Karpas-422 (cell line): Measurements from ENCODE around the gene RASA2. TPM values are rescaled to one million over a fixed set of nuclear protein-coding genes. Genes with fewer than 3 reads are reported as not detected.

Source experiments
- DNase-seq: peaks from one replicate; pipeline ENCODE4 v3.0.0-alpha.2; 2015
- H2AFZ ChIP-seq: fragments of 200-600 bp; sonication (generic); 2 replicates; pipeline ENCODE4 v1.6.1; 2014; ENCODE audit warnings: antibody characterized with exemption, low read length, mixed read lengths
- H3K27ac ChIP-seq: fragments of 200-600 bp; sonication (generic); 2 replicates; pipeline ENCODE4 v1.5.1; 2014; ENCODE audit warnings: mild to moderate bottlenecking, low read length, moderate library complexity
- H3K27me3 ChIP-seq: fragments of 200-600 bp; sonication (generic); 2 replicates; pipeline ENCODE4 v1.6.1; 2014; ENCODE audit warnings: low read length, mixed read lengths
- H3K36me3 ChIP-seq: fragments of 200-600 bp; sonication (generic); 2 replicates; pipeline ENCODE4 v1.6.1; 2014; ENCODE audit warnings: low read length, mixed read lengths; ENCODE audit not compliant: insufficient read depth
- H3K4me1 ChIP-seq: fragments of 200-600 bp; sonication (generic); 2 replicates; pipeline ENCODE4 v1.6.1; 2014; ENCODE audit warnings: mild to moderate bottlenecking, low read length, mixed read lengths
- H3K4me2 ChIP-seq: fragments of 200-600 bp; sonication (generic); 2 replicates; pipeline ENCODE4 v1.6.1; 2014; ENCODE audit warnings: low read length, low read depth, mild to moderate bottlenecking; ENCODE audit not compliant: poor library complexity, severe bottlenecking
- H3K4me3 ChIP-seq: fragments of 200-600 bp; sonication (generic); 2 replicates; pipeline ENCODE4 v1.5.1; 2014; ENCODE audit warnings: mild to moderate bottlenecking, antibody characterized with exemption, low read length, mixed read lengths
- H3K79me2 ChIP-seq: fragments of 200-600 bp; sonication (generic); 2 replicates; pipeline ENCODE4 v1.6.1; 2014; ENCODE audit warnings: mild to moderate bottlenecking, low read length, mixed read lengths
- H3K9ac ChIP-seq: fragments of 200-600 bp; sonication (generic); 2 replicates; pipeline ENCODE4 v1.6.0; 2014; ENCODE audit warnings: low read length
- H3K9me2 ChIP-seq: fragments of 200-600 bp; sonication (generic), shearing (Covaris generic); replicated peaks from 2 replicates; pipeline ENCODE4 v1.6.0; 2014; ENCODE audit warnings: mild to moderate bottlenecking, low read length, moderate library complexity; ENCODE audit not compliant: insufficient read depth
- H3K9me3 ChIP-seq: fragments of 300-700, 200-600 bp; sonication (generic); 2 replicates; pipeline ENCODE4 v1.6.1; 2014; ENCODE audit warnings: low read length, mixed read lengths
- H4K20me1 ChIP-seq: fragments of 200-600 bp; sonication (generic); 2 replicates; pipeline ENCODE4 v1.6.1; 2014; ENCODE audit warnings: mild to moderate bottlenecking, antibody characterized with exemption, low read length, low read depth; ENCODE audit not compliant: insufficient read depth
- total RNA-seq: library from RNA; depleted of rRNA; stranded (reverse); fragments of >200 nt; shearing (Covaris generic); gene quantifications from 2 replicates; pipeline ENCODE4 v1.2.3, GENCODE V29; 2014; ENCODE audit warnings: low replicate concordance

Gene RASA2
- total RNA-seq, 1 experiment from 2014 or later = 27.1 TPM

DNA sequence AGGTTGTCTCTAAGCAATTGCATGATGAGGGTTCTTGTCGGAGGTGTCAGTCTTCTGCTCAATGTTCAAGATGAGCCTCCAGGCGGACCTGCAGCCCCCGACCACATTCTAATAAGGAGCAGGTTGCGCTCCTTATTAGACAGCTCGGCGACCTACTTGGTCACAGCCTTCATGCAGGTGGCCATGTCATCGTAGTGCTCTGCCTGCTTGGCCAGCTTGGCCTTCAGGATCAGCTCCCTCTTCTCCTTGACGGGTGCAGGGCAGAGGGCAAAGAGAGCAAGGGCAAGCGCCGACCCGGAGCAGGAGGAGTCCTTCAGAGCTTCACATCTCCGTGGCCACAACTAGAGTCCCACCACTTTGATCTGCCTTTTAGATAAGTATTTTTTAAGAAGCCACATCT lies 113.5 kb downstream of the RASA2 start:
- H3K9ac ChIP-seq = no peak overlapping the region
- H3K9me3 ChIP-seq = peaks cover 5% of the 10 kb centered on the region
- H3K27me3 ChIP-seq = no peaks in the 10 kb centered on the region
- H3K4me2 ChIP-seq = no peak overlapping the region
- no peaks in the 10 kb centered on the region for H4K20me1 ChIP-seq
- no peak overlapping the region for H3K4me3 ChIP-seq
- H2AFZ ChIP-seq = no peak overlapping the region
- no peaks in the 10 kb centered on the region for H3K9me2 ChIP-seq
- peaks cover 22% of the 10 kb centered on the region for H3K36me3 ChIP-seq
- no peak overlapping the region for H3K27ac ChIP-seq
- DNase-seq = no peak
- no peaks in the 10 kb centered on the region for H3K4me1 ChIP-seq
- H3K79me2 ChIP-seq = no peaks in the 10 kb centered on the region

DNA sequence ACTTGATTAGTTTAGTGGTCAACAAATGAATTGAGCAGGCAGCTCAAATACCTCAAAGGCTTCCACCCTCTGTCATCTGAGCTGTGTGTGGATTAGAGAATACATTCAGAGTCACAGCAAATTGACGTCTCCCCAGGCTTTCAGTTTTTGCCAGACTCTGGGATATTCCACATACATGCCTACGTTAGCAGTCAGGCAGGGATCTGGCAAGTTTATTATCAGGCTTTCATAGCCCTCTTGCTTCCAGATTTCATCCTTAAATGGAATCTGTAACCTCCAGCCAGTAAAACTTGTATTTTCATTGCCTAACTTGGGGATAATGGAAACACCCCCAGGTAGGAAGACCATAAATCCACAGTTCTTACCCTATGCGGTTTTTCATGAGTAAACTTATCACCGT lies 115.9 kb downstream of the RASA2 start:
- Histone ChIP-seq H3K4me2 (no peak overlapping the region), H3K36me3 (peaks cover 10% of the 10 kb centered on the region), H3K9me2 (no peaks in the 10 kb centered on the region), H3K4me1 (no peaks in the 10 kb centered on the region), H4K20me1 (no peaks in the 10 kb centered on the region), H3K27me3 (no peaks in the 10 kb centered on the region), H3K79me2 (no peaks in the 10 kb centered on the region), H3K4me3 (no peak overlapping the region), H3K9ac (no peak overlapping the region), H3K9me3 (peaks cover 5% of the 10 kb centered on the region), H3K27ac (no peak overlapping the region), H2AFZ (no peak overlapping the region)
- no peak for DNase-seq

DNA sequence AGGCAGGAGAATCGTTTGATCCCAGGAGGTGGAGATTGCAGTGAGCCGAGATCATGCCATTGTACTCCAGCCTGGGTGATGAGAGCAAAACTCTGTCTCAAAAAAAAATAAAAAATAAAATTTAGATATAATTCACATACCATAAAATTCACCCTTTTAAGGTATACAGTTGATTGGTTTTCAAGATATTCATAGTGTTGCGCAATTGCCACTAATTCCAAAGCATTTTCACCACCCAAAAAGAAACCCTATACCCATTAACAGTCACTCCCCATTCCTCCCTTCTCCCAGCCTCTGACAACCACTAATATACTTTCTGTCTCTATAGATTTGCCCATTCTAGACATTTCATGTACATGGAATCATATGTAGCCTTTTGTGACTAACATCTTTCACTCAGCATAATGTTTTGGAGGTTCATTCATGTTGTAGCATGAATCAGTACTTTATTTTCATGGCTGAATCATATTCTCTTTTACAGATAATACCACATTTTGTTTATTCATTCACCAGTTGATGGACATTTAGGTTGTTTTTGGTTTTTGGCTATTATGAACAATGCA lies 116.7 kb downstream of the RASA2 start:
- Histone ChIP-seq H3K79me2 (no peaks in the 10 kb centered on the region), H3K4me3 (no peak overlapping the region), H2AFZ (no peak overlapping the region), H3K4me2 (no peak overlapping the region), H3K4me1 (no peaks in the 10 kb centered on the region), H3K9me3 (peaks cover 5% of the 10 kb centered on the region), H4K20me1 (no peaks in the 10 kb centered on the region), H3K27ac (no peak overlapping the region), H3K9me2 (no peaks in the 10 kb centered on the region), H3K9ac (no peak overlapping the region), H3K27me3 (no peaks in the 10 kb centered on the region), H3K36me3 (peaks cover 17% of the 10 kb centered on the region)
- no peak for DNase-seq

DNA sequence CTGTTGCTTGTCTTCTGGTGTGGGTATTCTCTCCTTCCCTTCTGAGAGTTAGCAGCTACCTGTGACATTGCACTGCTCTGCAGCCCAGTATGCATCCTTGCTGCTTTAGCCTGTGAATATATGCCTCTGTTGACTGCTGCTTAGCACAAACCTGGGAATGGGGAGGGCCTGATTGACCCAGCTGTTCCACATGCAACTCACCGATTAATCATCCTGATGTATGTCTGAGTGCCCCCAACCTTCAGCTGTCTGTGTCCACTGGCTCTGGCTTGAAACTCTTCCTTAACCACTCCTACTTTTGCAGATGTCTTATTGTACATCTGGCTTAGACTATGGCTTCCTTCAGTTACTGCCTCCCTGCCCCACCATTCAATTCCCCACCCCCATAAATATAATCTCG lies 119.1 kb downstream of the RASA2 start:
- H3K4me1 ChIP-seq = no peaks in the 10 kb centered on the region
- H3K27me3 ChIP-seq = no peaks in the 10 kb centered on the region
- H3K9ac ChIP-seq = no peak overlapping the region
- no peaks in the 10 kb centered on the region for H3K9me2 ChIP-seq
- no peak for DNase-seq
- H3K4me2 ChIP-seq = no peak overlapping the region
- H2AFZ ChIP-seq = no peak overlapping the region
- H3K79me2 ChIP-seq = no peaks in the 10 kb centered on the region
- H3K27ac ChIP-seq = no peak overlapping the region
- no peaks in the 10 kb centered on the region for H4K20me1 ChIP-seq
- no peak overlapping the region for H3K4me3 ChIP-seq
- peaks cover 5% of the 10 kb centered on the region; the same call in 1 of the 2 replicates for H3K9me3 ChIP-seq
- H3K36me3 ChIP-seq = peaks cover 21% of the 10 kb centered on the region

DNA sequence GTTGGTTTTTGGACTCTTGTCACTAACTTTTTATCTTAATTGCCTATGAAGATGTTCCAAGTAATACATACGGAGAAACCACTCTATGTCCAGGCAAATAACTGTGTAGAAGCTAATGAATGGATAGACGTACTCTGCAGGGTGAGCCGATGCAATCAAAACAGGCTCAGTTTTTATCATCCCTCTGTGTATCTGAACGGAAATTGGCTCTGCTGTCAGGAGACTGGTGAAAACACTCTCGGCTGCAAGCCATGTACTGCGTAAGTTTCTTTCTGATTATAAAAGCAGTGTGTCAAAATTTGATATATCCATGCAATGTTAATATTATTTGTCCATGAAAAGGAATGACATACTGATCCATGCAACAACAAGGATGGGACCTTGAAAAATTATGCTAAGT lies 121.6 kb downstream of the RASA2 start:
- H3K4me1 ChIP-seq = no peaks in the 10 kb centered on the region
- H4K20me1 ChIP-seq = no peaks in the 10 kb centered on the region
- no peaks in the 10 kb centered on the region for H3K9me2 ChIP-seq
- no peak overlapping the region for H2AFZ ChIP-seq
- no peaks in the 10 kb centered on the region for H3K79me2 ChIP-seq
- peaks cover 25% of the 10 kb centered on the region; the same call in 1 of the 2 replicates for H3K36me3 ChIP-seq
- no peak overlapping the region for H3K4me2 ChIP-seq
- no peaks in the 10 kb centered on the region for H3K9me3 ChIP-seq
- no peak for DNase-seq
- no peaks in the 10 kb centered on the region for H3K27me3 ChIP-seq
- H3K27ac ChIP-seq = no peak overlapping the region
- no peak overlapping the region for H3K9ac ChIP-seq
- H3K4me3 ChIP-seq = no peak overlapping the region

DNA sequence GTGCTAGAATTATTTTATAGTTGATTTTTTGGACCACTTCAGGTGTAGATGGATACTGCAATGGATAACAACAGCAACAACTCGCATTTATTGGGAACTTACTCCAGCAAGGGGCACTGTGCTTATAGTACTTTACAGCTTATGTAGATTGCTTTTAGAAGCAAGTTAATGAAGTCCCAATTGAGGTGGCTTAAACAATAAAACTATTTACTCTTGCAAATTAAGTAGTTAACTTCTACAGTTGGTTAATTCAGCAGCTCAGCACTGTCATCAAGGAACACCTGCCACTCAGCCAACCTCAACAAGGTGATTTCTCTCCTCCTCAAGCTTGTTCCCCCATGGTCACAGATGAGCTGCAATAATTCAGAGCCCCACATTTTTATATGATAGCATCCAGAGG lies 124.1 kb downstream of the RASA2 start:
- Histone ChIP-seq H3K79me2 (no peaks in the 10 kb centered on the region), H2AFZ (no peak overlapping the region), H3K27me3 (no peaks in the 10 kb centered on the region), H3K9me2 (no peaks in the 10 kb centered on the region), H4K20me1 (no peaks in the 10 kb centered on the region), H3K9ac (no peak overlapping the region), H3K36me3 (peaks cover 29% of the 10 kb centered on the region; the same call in 1 of the 2 replicates), H3K9me3 (no peaks in the 10 kb centered on the region), H3K4me2 (no peak overlapping the region), H3K4me1 (no peaks in the 10 kb centered on the region), H3K4me3 (no peak overlapping the region), H3K27ac (no peak overlapping the region)
- no peak for DNase-seq

DNA sequence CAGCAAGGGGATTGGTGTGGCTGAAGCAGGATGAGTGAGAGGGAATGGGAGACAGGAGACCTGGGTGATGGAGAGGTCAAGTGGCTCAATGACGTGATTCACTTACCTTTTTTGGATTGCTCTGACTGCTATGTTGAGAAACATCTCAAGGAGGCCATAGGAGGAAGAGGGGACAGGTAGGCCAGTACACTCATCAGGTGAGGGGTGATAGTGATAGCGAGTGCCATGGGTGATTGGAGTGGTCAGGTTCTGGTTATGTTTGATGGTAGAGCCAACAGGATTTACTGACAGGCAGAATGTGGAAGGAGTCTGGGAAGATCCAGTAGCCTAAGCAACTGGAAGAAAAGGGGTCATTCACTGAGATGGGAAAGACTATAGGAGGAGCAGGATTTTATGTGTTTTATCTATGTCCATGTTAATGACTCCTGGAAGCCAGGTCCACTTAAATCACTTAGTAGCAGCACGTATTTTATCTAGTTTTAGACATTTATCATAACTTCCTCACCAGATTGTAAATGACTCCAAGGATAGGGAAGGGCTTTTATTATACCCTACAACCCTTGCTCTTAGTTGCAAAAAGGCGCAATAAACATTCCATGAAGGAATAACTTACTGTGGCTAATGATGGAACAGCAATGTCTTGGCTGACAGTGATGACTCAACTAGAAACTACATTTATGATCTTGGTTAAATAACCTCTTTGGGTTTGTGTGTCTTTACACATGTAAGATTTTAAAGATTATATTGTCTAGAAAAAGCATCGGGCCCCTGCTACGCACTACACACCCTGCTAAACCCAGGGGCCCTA lies 131.5 kb downstream of the RASA2 start:
- no peaks in the 10 kb centered on the region for H3K9me2 ChIP-seq
- peaks cover 3% of the 10 kb centered on the region; the same call in 1 of the 2 replicates for H3K36me3 ChIP-seq
- no peak overlapping the region for H3K4me2 ChIP-seq
- H4K20me1 ChIP-seq = no peaks in the 10 kb centered on the region
- no peaks in the 10 kb centered on the region for H3K79me2 ChIP-seq
- H3K4me3 ChIP-seq = no peak overlapping the region
- no peak overlapping the region for H2AFZ ChIP-seq
- H3K9ac ChIP-seq = no peak overlapping the region
- no peaks in the 10 kb centered on the region for H3K9me3 ChIP-seq
- H3K27ac ChIP-seq = no peak overlapping the region
- no peaks in the 10 kb centered on the region for H3K4me1 ChIP-seq
- H3K27me3 ChIP-seq = no peaks in the 10 kb centered on the region
- no peak for DNase-seq

DNA sequence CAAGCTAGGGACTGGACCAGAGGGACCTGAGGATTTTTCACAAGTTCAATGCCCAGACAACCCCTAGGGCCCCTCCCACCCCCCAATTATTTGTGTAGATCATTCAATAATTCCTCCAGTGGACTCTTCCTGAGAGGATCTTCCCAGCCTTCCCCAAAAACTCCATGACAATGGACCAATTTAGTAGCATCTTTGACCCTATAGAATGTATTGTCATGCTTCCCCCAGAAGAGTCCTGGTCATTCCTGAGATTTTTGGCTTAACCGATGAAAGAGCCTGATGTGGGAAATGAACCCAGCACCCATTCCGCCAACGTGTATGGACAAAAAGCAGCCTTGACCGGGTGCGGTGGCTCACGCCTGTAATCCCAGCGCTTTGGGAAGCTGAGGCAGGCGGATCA lies 132.1 kb downstream of the RASA2 start:
- Histone ChIP-seq H4K20me1 (no peaks in the 10 kb centered on the region), H3K9me3 (no peaks in the 10 kb centered on the region), H3K9me2 (no peaks in the 10 kb centered on the region), H3K27me3 (no peaks in the 10 kb centered on the region), H2AFZ (no peak overlapping the region), H3K4me2 (no peak overlapping the region), H3K4me1 (no peaks in the 10 kb centered on the region), H3K36me3 (peaks cover 3% of the 10 kb centered on the region; the same call in 1 of the 2 replicates), H3K9ac (no peak overlapping the region), H3K79me2 (no peaks in the 10 kb centered on the region), H3K27ac (no peak overlapping the region), H3K4me3 (no peak overlapping the region)
- DNase-seq = no peak
